Measurements from ENCODE around the gene CSNK2A2.

The CSNK2A2 gene

GRCh38 chr16:58138852-58139251, 59.1 kb downstream of the CSNK2A2 start:
- no peak for DNase-seq (ENCODE audit: low read depth in 3 of 3)

- no peak for DNase-seq (ENCODE audit: low read depth in 3 of 3)
These were observed 60.3 kb downstream of the CSNK2A2 start for GRCh38 chr16:58137581-58137980.

GRCh38 chr16:58129097-58129936, 68.6 kb downstream of the CSNK2A2 start, which contains the start of gene CFAP20:
Gene CFAP20 (minus strand): TSS chr16:58129381. CDS start chr16:58129115, 266 bp downstream.
- DNase-seq (ENCODE audit: low read depth in 3 of 3), result peak; percentile 92 to 98 (median 96)

GRCh38 chr16:58128711-58129096, 69.2 kb downstream of the CSNK2A2 start:
- peak in 1 of 3 experiments; percentile 13 for DNase-seq (ENCODE audit: low read depth in 3 of 3)

- no peak for DNase-seq (ENCODE audit: low read depth in 3 of 3)
These were observed 69.7 kb downstream of the CSNK2A2 start for GRCh38 chr16:58128181-58128631.

- no peak for DNase-seq (ENCODE audit: low read depth in 3 of 3)
These were observed 70.3 kb downstream of the CSNK2A2 start for GRCh38 chr16:58127634-58128033.

GRCh38 chr16:58127033-58127556, 70.8 kb downstream of the CSNK2A2 start:
- no peak for DNase-seq (ENCODE audit: low read depth in 3 of 3)

- DNase-seq (ENCODE audit: low read depth in 3 of 3), result no peak
These were observed 71.4 kb downstream of the CSNK2A2 start for GRCh38 chr16:58126451-58126961.

GRCh38 chr16:58125781-58126335, 72.0 kb downstream of the CSNK2A2 start:
- no peak for DNase-seq (ENCODE audit: low read depth in 3 of 3)

GRCh38 chr16:58125041-58125440, 72.9 kb downstream of the CSNK2A2 start:
- no peak for DNase-seq (ENCODE audit: low read depth in 3 of 3)

GRCh38 chr16:58124601-58124915, 73.3 kb downstream of the CSNK2A2 start:
- DNase-seq (ENCODE audit: low read depth in 3 of 3), result no peak

GRCh38 chr16:58123896-58124600, 73.9 kb downstream of the CSNK2A2 start:
- no peak for DNase-seq (ENCODE audit: low read depth in 3 of 3)

- no peak for DNase-seq (ENCODE audit: low read depth in 3 of 3)
These were observed 76.8 kb downstream of the CSNK2A2 start for GRCh38 chr16:58121132-58121531.

- no peak for DNase-seq (ENCODE audit: low read depth in 3 of 3)
These were observed 77.7 kb downstream of the CSNK2A2 start for GRCh38 chr16:58120234-58120633.

GRCh38 chr16:58119509-58119845, 78.4 kb downstream of the CSNK2A2 start:
- no peak for DNase-seq (ENCODE audit: low read depth in 3 of 3)

GRCh38 chr16:58118801-58119508, 79.0 kb downstream of the CSNK2A2 start:
- no peak for DNase-seq (ENCODE audit: low read depth in 3 of 3)

- DNase-seq (ENCODE audit: low read depth in 3 of 3), result no peak
These were observed 81.4 kb downstream of the CSNK2A2 start for GRCh38 chr16:58116529-58116928.

- no peak for DNase-seq (ENCODE audit: low read depth in 3 of 3)
These were observed 81.8 kb downstream of the CSNK2A2 start for GRCh38 chr16:58116081-58116480.

- DNase-seq (ENCODE audit: low read depth in 3 of 3), result no peak
These were observed 82.8 kb downstream of the CSNK2A2 start for GRCh38 chr16:58114827-58115825.

- DNase-seq (ENCODE audit: low read depth in 3 of 3), result no peak
These were observed 86.6 kb downstream of the CSNK2A2 start for GRCh38 chr16:58111302-58111627.

Data from stimulated activated CD4-positive, alpha-beta T cell treated with anti-CD3 and anti-CD28 coated beads, TNF-alpha, amount 100 ng/mL, for 24 hours (primary cell).